ENCODE measurements around the gene PAX5.

The PAX5 gene

DNA sequence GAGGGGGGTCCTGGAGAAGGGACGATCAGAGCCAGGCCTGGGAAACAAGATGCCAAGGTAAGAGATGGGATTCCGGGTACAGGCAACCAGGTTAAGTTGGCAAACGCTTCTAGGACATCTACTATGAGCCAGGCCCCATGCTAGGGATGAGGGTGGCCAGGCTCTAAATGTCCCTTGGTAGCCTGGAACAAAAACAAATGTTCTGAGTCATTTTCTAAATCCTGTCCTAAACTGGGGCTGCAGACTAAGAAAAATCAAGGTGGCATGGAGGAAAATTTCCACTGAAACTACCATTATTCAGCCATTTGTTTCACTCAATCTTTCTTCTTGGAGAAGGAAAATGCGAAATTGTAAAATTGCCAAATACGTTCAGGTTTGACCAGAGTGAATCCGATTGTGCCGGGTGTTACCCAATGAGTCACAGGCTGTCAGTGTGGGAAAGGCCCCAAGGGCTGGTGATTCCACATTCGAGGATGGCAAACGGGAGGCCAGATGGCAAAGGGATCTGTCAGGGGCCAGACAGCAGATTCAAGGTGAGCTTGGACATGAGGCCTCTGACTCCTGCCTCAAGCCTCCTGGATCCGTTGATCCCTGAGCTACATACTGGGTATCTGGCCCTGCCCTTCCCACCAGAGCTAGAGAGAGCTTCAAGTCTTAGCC, 57.6 kb downstream of the PAX5 start:
- TF ChIP-seq SIN3A (IDR thresholded peaks at IDR 0.05; ENCODE audit: borderline replicate concordance, insufficient read depth, low read length) (no peak), POLR2AphosphoS5 (IDR thresholded peaks at IDR 0.05; ENCODE audit: low read depth, low read length) (no peak), FOXP2 (optimal IDR thresholded peaks at IDR 0.05; ENCODE audit: borderline replicate concordance, extremely low read depth, extremely low read length, insufficient read depth) (no peak), TAF1 (IDR thresholded peaks at IDR 0.05; ENCODE audit: borderline replicate concordance, insufficient read depth, low read length) (no peak)
- TF ChIP-seq, protein P1, sequence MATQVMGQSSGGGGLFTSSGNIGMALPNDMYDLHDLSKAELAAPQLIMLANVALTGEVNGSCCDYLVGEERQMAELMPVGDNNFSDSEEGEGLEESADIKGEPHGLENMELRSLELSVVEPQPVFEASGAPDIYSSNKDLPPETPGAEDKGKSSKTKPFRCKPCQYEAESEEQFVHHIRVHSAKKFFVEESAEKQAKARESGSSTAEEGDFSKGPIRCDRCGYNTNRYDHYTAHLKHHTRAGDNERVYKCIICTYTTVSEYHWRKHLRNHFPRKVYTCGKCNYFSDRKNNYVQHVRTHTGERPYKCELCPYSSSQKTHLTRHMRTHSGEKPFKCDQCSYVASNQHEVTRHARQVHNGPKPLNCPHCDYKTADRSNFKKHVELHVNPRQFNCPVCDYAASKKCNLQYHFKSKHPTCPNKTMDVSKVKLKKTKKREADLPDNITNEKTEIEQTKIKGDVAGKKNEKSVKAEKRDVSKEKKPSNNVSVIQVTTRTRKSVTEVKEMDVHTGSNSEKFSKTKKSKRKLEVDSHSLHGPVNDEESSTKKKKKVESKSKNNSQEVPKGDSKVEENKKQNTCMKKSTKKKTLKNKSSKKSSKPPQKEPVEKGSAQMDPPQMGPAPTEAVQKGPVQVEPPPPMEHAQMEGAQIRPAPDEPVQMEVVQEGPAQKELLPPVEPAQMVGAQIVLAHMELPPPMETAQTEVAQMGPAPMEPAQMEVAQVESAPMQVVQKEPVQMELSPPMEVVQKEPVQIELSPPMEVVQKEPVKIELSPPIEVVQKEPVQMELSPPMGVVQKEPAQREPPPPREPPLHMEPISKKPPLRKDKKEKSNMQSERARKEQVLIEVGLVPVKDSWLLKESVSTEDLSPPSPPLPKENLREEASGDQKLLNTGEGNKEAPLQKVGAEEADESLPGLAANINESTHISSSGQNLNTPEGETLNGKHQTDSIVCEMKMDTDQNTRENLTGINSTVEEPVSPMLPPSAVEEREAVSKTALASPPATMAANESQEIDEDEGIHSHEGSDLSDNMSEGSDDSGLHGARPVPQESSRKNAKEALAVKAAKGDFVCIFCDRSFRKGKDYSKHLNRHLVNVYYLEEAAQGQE (IDR thresholded peaks at IDR 0.05; ENCODE audit: insufficient read depth in 1 of 2, low read depth in 2 of 2, low read length in 2 of 2) = no peak

DNA sequence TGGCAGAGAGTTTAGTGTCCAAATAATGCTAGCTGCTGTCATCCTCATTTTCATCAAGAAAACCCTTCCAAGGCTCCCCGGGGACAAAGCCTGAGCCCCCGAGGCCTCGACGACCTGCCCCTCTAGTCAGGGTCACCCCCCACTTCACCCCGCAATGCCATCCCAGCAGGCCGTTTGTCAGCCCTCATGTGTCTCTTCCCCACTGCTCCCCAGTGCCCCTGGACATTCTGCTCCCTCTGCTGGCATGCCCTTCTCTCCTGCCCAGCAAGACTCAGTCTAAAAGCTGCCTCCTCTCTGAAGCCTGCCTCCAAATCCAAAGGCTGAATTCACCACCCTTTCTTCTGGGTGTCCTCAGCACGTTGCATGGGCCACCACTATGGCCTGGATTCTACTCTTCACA, 59.3 kb downstream of the PAX5 start:
- no peak for TF ChIP-seq POLR2AphosphoS5 (IDR thresholded peaks at IDR 0.05; ENCODE audit: low read depth, low read length)
- TF ChIP-seq, protein P1 (IDR thresholded peaks at IDR 0.05; ENCODE audit: insufficient read depth in 1 of 2, low read depth in 2 of 2, low read length in 2 of 2) = no peak
- TF ChIP-seq FOXP2 (optimal IDR thresholded peaks at IDR 0.05; ENCODE audit: borderline replicate concordance, extremely low read depth, extremely low read length, insufficient read depth) = no peak

DNA sequence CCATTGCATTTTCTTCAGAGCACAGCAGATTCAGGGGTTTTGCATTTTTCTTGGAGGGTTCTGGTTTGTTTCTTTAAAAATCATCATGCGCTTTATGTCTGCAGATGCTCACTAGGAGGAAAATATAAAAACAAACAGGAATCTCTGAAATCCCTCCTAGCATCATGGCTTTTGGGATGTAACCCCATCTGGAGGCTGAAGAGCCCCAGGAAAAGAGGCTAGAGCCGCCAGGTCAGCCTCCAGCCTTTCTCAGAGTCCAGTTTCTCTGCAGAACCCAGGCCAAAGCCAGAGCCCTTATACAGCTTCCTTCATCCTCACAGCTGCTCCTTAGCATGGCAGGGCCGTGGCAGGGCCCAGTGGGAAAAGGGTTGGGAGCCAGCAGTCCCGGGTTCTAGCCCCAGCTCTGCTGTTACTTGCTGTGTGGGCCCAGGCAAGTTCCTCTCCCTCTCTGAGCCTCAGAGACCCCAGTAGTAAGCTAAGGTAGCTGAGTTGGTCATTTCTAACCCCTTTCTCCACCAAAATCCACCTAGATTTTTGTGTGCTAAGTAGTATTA, 62.1 kb downstream of the PAX5 start:
- no peak for TF ChIP-seq POLR2AphosphoS5 (IDR thresholded peaks at IDR 0.05; ENCODE audit: low read depth, low read length)
- TF ChIP-seq, protein P1 (IDR thresholded peaks at IDR 0.05; ENCODE audit: insufficient read depth in 1 of 2, low read depth in 2 of 2, low read length in 2 of 2) = no peak
- TF ChIP-seq TAF1 (IDR thresholded peaks at IDR 0.05; ENCODE audit: borderline replicate concordance, insufficient read depth, low read length) = no peak

DNA sequence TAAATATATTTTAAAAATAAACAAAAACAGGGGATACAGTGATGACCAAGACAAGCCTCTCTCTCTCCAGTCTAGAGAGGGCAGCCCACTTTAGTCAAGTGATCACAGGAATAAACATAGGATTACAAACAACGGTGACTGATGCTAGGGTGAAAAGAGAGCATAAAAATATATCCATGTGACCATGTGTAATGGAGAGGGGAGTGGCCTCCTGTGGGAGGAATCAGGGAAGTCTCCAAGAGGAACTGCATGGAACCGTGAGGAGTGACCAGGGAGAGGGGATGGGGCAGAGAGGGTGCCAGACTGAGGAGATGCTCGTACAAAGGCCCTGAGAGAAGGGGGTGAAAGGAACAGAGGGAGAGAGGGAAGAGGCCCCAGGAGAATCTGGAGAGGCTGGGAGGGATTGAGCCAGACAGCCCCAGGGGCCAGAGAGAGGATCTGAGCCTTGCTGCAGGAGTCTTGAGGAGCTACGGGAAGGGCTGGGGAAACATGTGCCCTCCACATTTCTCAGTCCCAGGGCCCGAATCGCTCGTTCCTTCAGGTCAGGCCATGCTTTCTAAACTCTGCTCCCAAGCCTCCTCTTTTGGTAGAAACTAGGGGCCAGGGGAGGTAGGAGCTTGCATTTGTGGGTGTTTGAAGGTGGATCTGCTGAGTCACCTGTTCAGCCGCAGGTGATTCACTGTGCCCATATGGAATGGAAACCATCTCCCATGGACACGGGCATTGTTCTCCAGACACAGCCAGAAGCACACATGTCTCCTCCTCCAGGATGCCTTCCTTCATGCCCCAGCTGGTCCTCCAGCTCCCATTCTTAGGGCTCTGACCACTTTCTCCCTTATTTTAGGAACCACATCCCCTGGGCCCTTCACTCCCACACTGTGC, 63.8 kb downstream of the PAX5 start:
- TF ChIP-seq FOXP2 (optimal IDR thresholded peaks at IDR 0.05; ENCODE audit: borderline replicate concordance, extremely low read depth, extremely low read length, insufficient read depth) = no peak
- TF ChIP-seq POLR2AphosphoS5 (IDR thresholded peaks at IDR 0.05; ENCODE audit: low read depth, low read length) = no peak
- TF ChIP-seq TAF1 (IDR thresholded peaks at IDR 0.05; ENCODE audit: borderline replicate concordance, insufficient read depth, low read length) = no peak
- TF ChIP-seq, protein P1 (IDR thresholded peaks at IDR 0.05; ENCODE audit: insufficient read depth in 1 of 2, low read depth in 2 of 2, low read length in 2 of 2) = no peak
- no peak for TF ChIP-seq SIN3A (IDR thresholded peaks at IDR 0.05; ENCODE audit: borderline replicate concordance, insufficient read depth, low read length)

All from PFSK-1 (cell line).